K562 (cell line): ENCODE results near the gene PSMA4. TPM values are rescaled to one million over a fixed set of nuclear protein-coding genes. Genes with fewer than 3 reads are reported as not detected.

Experiments used
- ATF1 ChIP-seq, 2 experiments: fragments of 450-650 bp in 1 of 2; IDR thresholded peaks; 2 replicates each; pipeline ENCODE4 v1.6.1; 2016; ENCODE audit warnings: missing compliant biosample characterization in 1 of 2, missing genetic modification characterization in 1 of 2
- GABPB1 ChIP-seq: sonication (generic); formaldehyde crosslinking; IDR thresholded peaks from 2 replicates; pipeline ENCODE4 v1.8.0; 2022; ENCODE audit warnings: mild to moderate bottlenecking, missing genetic modification reagents
- NFE2L1 ChIP-seq: fragments of 450-650 bp; IDR thresholded peaks from 2 replicates; pipeline ENCODE4 v1.6.1; 2016; ENCODE audit warnings: missing genetic modification characterization, low read depth, mild to moderate bottlenecking, missing compliant biosample characterization, moderate library complexity, borderline replicate concordance
- PRPF4 ChIP-seq: fragments of 200-400 bp; formaldehyde crosslinking; IDR thresholded peaks from one replicate; pipeline ENCODE4 v1.6.1; 2017; ENCODE audit warnings: low read length, low read depth, mild to moderate bottlenecking; ENCODE audit not compliant: insufficient read depth, poor library complexity, severe bottlenecking
- SRSF1 ChIP-seq: fragments of 200-400 bp; formaldehyde crosslinking; IDR thresholded peaks from 2 replicates; pipeline ENCODE4 v1.6.1; 2017; ENCODE audit warnings: mild to moderate bottlenecking, low read depth, low read length, moderate library complexity
- TRIM24 ChIP-seq, 2 experiments: fragments of 450-650 bp; IDR thresholded peaks; 2 replicates each; pipeline ENCODE4 v1.6.1; 2016
- ZNF146 ChIP-seq: IDR thresholded peaks from one replicate; pipeline ENCODE4 v1.6.1; 2018; ENCODE audit warnings: missing compliant biosample characterization; ENCODE audit not compliant: unreplicated experiment
- ZNF561 ChIP-seq: fragments of 450-650 bp; formaldehyde crosslinking; conservative IDR thresholded peaks from 2 replicates; pipeline ENCODE4 v1.4.0; 2020; ENCODE audit warnings: mild to moderate bottlenecking, moderate library complexity
- ZNF766 ChIP-seq: fragments of 200-800 bp; sonication (Bioruptor generic); conservative IDR thresholded peaks from 2 replicates; pipeline ENCODE4 v1.6.1; 2016; ENCODE audit warnings: missing genetic modification characterization, missing compliant biosample characterization
- ZNF77 ChIP-seq: fragments of 250-450 bp; sonication (Bioruptor Pico); IDR thresholded peaks from 2 replicates; pipeline ENCODE4 v1.5.0; 2020
- polyA plus RNA-seq, 8 experiments: library from polyadenylated mRNA; depleted of rRNA in 4 of 8; stranded (reverse) in 5 of 8; unstranded in 3 of 8; fragments of >200 nt; fragmentation: Nextera tagmentation in 2 of 8; fragmentation: Illumina TruSeq in 1 of 8; extraction: Ambion mirVana in 2 of 8; extraction: Trizol in 1 of 8; gene quantifications; 2 replicates each; pipeline versions ENCODE4 v1.2.1 to v1.2.3, GENCODE V29; 2011 to 2014; ENCODE audit warnings: inconsistent platforms in 1 of 8, missing spikeins in 1 of 8
- total RNA-seq, 7 experiments: library from RNA; depleted of rRNA in 6 of 7; stranded (reverse); fragments of >200 nt in 6 of 7; fragmentation: Illumina TruSeq in 2 of 7; extraction: Trizol in 2 of 7; gene quantifications; 2 replicates each; pipeline versions ENCODE4 v1.2.1 to v1.2.3, GENCODE V29; 2011 to 2021; ENCODE audit warnings: low replicate concordance in 1 of 7
- TF ChIP-seq, protein P1 (sequence below): fragments of 450-650 bp; IDR thresholded peaks from 2 replicates; pipeline ENCODE4 v1.6.1; 2016; ENCODE audit warnings: low read depth
- TF ChIP-seq, protein P2 (sequence below): sonication (generic); formaldehyde crosslinking; IDR thresholded peaks from 2 replicates; pipeline ENCODE4 v1.8.0; 2022; ENCODE audit warnings: mild to moderate bottlenecking, missing genetic modification reagents, borderline replicate concordance
- TF ChIP-seq, protein P3 (sequence below): IDR thresholded peaks from 3 replicates; pipeline ENCODE4 v1.6.1; 2011; ENCODE audit warnings: borderline replicate concordance, mild to moderate bottlenecking; ENCODE audit not compliant: insufficient read length, insufficient read depth

The PSMA4 gene
- total and polyA plus RNA-seq, 9 of the 15 experiments (the other 6 are each of a cell fraction or from before 2014, with no cell fraction given) = 304 to 1,857 (median 666) TPM

DNA sequence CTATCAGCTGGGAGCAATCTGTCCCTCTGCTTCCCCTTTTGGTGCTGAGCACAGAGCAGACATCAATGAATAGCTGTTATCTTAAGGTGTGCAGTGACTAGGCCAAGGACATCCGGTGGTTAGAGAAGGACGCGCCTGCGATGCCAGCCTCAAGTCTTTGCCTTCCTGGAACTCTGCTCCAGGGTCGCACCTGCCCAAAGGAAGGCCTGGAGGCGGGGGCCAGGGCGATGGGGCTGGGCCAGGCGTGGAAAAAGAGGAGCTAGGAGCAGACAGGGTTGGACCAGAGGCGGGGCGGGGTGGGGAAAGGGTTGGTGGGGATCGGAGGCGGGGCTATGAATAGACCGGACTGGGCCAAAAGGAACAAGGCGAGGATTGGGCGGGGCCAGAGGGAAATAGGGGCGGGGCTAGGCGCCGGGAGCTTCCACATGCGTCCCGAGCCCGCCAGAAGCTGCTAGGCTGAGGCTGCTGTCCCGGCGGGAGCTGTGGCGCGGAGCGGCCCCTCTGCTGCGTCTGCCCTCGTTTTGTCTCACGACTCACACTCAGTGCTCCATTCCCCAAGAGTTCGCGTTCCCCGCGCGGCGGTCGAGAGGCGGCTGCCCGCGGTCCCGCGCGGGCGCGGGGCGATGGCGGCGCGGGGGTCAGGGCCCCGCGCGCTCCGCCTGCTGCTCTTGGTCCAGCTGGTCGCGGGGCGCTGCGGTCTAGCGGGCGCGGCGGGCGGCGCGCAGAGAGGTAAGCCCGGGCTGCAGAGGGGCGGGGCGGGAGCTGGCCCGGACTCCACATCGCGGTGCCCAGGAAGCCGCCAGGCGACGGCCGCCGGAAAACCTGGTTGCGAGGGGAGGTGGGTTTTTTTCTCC, 25.1 kb downstream of the PSMA4 start, which contains the start of gene CHRNA5 (continued):
- TF ChIP-seq, protein P1, sequence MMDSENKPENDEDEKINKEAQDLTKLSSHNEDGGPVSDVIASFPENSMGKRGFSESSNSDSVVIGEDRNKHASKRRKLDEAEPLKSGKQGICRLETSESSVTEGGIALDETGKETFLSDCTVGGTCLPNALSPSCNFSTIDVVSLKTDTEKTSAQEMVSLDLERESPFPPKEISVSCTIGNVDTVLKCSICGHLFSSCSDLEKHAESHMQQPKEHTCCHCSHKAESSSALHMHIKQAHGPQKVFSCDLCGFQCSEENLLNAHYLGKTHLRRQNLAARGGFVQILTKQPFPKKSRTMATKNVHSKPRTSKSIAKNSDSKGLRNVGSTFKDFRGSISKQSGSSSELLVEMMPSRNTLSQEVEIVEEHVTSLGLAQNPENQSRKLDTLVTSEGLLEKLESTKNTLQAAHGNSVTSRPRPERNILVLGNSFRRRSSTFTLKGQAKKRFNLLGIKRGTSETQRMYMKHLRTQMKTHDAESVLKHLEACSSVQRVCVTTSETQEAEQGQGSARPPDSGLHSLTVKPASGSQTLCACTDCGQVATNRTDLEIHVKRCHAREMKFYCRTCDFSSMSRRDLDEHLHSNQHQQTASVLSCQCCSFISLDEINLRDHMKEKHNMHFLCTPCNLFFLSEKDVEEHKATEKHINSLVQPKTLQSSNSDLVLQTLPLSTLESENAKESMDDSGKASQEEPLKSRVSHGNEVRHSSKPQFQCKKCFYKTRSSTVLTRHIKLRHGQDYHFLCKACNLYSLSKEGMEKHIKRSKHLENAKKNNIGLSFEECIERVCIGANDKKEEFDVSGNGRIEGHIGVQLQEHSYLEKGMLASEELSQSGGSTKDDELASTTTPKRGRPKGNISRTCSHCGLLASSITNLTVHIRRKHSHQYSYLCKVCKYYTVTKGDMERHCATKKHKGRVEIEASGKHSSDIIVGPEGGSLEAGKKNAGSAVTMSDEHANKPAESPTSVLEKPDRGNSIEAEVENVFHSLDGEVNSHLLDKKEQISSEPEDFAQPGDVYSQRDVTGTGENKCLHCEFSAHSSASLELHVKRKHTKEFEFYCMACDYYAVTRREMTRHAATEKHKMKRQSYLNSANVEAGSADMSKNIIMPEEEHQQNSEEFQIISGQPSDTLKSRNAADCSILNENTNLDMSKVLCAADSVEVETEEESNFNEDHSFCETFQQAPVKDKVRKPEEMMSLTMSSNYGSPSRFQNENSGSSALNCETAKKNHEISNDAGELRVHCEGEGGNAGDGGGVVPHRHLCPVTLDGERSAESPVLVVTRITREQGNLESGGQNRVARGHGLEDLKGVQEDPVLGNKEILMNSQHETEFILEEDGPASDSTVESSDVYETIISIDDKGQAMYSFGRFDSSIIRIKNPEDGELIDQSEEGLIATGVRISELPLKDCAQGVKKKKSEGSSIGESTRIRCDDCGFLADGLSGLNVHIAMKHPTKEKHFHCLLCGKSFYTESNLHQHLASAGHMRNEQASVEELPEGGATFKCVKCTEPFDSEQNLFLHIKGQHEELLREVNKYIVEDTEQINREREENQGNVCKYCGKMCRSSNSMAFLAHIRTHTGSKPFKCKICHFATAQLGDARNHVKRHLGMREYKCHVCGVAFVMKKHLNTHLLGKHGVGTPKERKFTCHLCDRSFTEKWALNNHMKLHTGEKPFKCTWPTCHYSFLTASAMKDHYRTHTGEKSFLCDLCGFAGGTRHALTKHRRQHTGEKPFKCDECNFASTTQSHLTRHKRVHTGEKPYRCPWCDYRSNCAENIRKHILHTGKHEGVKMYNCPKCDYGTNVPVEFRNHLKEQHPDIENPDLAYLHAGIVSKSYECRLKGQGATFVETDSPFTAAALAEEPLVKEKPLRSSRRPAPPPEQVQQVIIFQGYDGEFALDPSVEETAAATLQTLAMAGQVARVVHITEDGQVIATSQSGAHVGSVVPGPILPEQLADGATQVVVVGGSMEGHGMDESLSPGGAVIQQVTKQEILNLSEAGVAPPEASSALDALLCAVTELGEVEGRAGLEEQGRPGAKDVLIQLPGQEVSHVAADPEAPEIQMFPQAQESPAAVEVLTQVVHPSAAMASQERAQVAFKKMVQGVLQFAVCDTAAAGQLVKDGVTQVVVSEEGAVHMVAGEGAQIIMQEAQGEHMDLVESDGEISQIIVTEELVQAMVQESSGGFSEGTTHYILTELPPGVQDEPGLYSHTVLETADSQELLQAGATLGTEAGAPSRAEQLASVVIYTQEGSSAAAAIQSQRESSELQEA = no peak
- TF ChIP-seq ZNF766 (CRISPR knock-in tag) (no peak), TRIM24 (IDR thresholded peaks at IDR 0.05) (0 out of 4 replicates have a peak, but pooled peaks of 1 of the 2 experiments have one; percentile 32), PRPF4 (no peak), NFE2L1 (no peak), ZNF146 (no peak), SRSF1 (no peak), ATF1 (CRISPR knock-in tag; IDR thresholded peaks at IDR 0.05) (no peak), ATF1 (tag; IDR thresholded peaks at IDR 0.05) (no peak), GABPB1 (CRISPR knock-in tag) (no peak), ZNF77 (CRISPR knock-in tag) (no peak), ZNF561 (no peak)
- TF ChIP-seq, protein P2, sequence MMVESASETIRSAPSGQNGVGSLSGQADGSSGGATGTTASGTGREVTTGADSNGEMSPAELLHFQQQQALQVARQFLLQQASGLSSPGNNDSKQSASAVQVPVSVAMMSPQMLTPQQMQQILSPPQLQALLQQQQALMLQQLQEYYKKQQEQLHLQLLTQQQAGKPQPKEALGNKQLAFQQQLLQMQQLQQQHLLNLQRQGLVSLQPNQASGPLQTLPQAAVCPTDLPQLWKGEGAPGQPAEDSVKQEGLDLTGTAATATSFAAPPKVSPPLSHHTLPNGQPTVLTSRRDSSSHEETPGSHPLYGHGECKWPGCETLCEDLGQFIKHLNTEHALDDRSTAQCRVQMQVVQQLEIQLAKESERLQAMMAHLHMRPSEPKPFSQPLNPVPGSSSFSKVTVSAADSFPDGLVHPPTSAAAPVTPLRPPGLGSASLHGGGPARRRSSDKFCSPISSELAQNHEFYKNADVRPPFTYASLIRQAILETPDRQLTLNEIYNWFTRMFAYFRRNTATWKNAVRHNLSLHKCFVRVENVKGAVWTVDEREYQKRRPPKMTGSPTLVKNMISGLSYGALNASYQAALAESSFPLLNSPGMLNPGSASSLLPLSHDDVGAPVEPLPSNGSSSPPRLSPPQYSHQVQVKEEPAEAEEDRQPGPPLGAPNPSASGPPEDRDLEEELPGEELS (CRISPR knock-in tag) = no peak
- TF ChIP-seq, protein P3, sequence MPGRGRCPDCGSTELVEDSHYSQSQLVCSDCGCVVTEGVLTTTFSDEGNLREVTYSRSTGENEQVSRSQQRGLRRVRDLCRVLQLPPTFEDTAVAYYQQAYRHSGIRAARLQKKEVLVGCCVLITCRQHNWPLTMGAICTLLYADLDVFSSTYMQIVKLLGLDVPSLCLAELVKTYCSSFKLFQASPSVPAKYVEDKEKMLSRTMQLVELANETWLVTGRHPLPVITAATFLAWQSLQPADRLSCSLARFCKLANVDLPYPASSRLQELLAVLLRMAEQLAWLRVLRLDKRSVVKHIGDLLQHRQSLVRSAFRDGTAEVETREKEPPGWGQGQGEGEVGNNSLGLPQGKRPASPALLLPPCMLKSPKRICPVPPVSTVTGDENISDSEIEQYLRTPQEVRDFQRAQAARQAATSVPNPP = no peak
